Measurements from ENCODE around the gene RNF208.
A peak's percentile ranks its signal among the peaks of the same experiment; 100 is the strongest.
"Not testable (repeated sequence)": the region's sequence is repeated elsewhere in the genome, so short reads cannot be mapped to it uniquely, and the experiment has no call there.

RNF208 gene, protein sequence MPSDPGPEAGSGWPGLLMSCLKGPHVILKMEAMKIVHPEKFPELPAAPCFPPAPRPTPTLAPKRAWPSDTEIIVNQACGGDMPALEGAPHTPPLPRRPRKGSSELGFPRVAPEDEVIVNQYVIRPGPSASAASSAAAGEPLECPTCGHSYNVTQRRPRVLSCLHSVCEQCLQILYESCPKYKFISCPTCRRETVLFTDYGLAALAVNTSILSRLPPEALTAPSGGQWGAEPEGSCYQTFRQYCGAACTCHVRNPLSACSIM

GRCh38 chr9:137222190-137223077, at the start of gene RNF208:
Gene RNF208 (minus strand): TSS chr9:137222240. CDS start chr9:137221212, 1,028 bp downstream.
- no peak for DNase-seq

DNA sequence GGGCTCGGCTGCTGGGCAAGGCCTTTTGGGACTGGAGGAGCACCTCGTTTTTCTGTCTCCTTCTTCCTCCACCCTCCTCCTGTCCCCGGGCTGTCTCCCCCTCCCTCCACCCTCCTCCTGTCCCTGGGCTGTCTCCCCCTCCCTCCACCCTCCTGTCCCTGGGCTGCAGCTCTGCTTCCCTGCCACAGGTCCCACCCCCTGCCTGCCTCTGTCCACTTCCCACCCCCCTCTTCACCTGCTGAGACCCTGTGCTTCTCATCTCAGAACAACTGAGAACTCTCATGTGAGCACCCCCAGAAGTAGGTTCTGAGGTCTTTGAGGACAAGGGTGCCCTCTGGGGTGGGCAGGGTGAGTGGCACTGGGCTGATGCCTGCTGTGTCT, 49.6 kb upstream of the RNF208 start:
- no peak for DNase-seq

GRCh38 chr9:137270929-137271695, 49.1 kb upstream of the RNF208 start:
- DNase-seq = no peak

GRCh38 chr9:137269231-137269772, 47.3 kb upstream of the RNF208 start:
- no peak for DNase-seq

- DNase-seq = no peak
Measured at GRCh38 chr9:137268538-137269201, 46.6 kb upstream of the RNF208 start.

GRCh38 chr9:137267933-137268355, 45.9 kb upstream of the RNF208 start:
- DNase-seq = no peak

DNA sequence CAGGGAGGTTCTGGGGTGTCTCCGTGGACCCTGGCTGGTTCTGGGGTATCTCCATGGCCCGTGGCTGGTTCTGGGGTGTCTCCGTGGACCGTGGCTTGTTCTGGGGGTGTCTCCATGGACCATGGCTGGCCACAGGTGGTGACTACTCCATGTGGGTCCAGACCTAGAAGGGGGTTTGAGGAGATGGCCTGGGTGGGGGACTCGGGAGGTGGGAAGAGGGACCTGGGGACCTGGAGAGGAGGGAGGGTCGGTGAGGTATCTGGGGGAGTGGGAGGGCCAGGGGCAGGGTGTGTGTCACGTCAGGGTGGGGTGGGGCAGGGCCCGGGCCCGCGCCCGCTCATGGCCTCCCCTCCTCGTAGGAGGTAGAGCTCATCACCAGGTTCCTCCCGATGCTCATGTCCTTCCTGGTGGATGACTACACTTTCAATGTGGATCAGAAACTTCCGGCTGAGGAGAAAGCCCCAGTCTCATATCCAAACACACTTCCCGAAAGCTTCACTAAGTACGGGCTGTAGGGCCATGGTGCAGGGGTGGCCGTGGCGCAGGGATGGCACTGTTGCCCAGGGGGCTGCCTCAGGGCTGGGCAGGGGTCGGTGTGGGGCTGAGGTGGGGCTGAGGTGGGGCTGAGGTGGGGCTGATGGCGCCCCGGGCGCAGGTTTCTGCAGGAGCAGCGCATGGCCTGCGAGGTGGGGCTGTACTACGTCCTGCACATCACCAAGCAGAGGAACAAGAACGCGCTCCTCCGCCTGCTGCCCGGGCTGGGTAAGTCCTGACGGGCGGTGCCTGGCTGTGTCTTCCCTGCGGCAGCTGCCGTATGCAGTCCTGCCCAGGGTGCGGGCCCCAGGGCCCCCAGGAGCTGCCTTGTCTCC, 44.8 kb upstream of the RNF208 start:
- no peak for DNase-seq

GRCh38 chr9:137266162-137266527, 44.1 kb upstream of the RNF208 start:
- no peak for DNase-seq

DNA sequence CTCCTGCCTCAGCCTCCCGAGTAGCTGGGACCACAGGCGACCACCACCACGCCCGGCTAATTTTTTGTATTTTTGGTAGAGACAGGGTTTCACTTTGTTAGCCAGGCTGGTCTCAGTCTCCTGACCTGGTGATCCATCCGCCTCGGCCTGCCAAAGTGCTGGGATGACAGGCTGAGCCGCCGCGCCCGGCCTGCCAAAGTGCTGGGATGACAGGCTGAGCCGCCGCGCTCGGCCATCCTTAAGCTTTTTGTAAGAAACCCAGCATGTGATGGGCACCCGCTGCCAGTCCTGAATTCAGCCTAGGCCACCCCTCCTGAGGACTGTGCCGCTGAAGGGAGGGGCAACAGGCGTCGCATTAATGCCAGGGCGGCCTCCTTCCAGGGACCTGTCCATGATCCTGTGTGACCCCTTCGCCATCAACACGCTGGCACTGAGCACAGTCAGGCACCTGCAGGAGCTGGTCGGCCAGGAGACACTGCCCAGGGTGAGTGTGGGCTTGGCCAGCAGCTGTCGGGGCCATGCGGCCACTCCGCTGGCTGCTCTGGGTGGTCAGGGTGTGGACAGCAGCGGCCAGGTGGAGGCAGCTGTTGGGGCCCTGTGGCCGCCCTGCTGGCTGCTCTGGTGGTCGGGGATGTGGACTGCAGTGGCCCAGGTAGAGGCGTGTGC, 43.6 kb upstream of the RNF208 start:
- DNase-seq = no peak

DNA sequence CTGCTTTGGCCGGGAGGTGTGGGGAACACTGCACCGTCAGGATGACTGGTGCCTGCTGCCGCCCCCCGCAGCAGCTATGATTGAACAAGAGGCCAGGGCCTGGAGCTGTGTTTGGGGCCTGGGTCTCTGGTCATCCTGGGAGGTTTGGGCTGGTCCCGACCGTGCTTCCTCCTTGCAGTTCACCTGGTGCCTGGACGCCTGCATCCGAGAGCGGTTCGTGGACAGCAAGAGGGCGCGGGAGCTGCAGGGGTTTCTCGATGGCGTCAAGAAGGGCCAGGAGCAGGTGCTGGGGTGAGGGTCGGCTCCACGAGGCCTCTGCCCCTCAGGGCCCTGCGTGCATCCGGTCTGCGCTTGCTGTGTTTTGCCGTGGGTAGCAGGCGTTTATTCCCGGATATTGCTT, 42.0 kb upstream of the RNF208 start:
- DNase-seq = no peak

DNA sequence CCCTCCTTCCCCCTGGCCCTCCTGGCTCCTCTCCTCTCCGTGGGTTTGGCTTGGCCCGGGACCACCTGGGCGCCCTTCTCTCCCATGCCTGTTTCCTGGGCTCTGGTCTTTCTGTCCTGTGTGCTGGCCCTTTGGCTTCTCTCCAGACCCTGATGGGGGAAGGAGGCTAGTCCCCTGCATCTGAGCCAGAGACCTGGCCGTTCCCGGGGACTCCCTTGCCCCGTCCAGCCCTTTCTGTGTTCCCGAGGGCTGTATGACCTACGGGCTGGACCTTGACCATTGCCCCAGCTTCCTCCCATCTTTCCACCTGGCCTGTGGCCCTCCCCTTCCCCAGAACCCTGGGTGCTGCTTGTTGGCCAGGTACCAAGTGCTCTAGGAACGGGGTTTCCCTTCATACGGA, 41.5 kb upstream of the RNF208 start:
- no peak for DNase-seq

DNA sequence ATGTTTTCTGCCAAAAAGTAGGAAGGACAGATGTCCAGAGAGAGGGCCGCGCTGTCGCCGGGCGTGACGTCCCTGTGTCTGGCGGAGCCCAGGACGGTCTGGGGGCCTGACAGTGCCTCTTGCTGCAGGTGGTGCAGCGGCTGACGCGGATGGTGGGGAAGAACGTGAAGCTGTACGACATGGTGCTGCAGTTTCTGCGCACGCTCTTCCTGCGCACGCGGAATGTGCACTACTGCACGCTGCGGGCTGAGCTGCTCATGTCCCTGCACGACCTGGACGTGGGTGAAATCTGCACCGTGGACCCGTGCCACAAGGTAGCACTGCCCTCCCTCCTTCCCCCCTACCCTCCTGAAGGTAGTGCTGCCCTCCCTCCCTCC, 40.9 kb upstream of the RNF208 start:
- DNase-seq = no peak

DNA sequence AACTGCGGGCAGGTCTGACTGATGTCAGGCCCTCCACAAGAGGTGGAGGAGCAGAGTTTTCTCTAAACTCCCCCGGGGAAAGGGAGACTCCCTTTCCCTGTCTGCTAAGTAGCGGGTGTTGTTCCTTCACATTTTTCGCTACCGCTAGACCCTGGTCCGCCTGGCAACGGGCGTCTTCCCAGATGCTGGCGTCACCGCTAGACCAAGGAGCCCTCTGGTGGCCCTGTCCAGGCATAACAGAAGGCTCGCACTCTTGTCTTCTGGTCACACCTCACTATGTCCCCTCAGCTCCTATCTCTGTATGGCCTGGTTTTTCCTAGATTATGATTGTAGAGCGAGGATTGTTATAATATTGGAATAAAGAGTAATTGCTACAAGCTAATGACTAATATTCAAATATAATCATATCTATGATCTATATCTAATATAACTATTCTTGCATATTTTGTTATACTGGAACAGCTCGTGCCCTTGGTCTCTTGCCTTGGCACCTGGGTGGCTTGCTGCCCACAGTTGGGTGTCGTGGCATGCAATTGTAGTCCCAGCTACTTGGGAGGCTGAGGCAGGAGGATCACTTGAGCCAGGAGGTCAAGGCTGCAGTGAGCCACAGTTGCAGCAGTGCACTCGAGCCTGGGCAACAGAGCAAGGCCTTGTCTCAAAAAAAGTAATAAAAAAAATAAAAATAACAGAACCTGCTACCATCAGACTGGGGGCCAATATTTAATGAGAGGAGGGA, 40.3 kb upstream of the RNF208 start:
- not testable (repeated sequence) for DNase-seq

DNA sequence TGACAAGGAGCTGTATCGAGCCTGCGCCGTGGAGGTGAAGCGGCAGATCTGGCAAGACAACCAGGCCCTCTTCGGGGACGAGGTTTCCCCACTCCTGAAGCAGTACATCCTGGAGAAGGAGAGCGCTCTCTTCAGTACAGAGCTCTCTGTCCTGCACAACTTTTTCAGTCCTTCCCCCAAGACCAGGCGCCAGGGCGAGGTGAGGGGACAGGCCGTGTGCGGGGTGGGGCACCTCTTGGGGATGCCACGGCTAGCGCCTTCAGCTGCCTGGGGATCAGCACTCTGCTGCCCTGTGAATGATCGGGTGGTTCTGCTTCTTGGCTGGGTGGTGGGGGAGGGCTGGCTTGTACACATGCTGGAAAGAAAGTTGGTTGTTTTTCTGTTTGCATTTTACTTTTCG, 34.8 kb upstream of the RNF208 start:
- DNase-seq = no peak

GRCh38 chr9:137256362-137256761, 34.3 kb upstream of the RNF208 start:
- DNase-seq = no peak

DNA sequence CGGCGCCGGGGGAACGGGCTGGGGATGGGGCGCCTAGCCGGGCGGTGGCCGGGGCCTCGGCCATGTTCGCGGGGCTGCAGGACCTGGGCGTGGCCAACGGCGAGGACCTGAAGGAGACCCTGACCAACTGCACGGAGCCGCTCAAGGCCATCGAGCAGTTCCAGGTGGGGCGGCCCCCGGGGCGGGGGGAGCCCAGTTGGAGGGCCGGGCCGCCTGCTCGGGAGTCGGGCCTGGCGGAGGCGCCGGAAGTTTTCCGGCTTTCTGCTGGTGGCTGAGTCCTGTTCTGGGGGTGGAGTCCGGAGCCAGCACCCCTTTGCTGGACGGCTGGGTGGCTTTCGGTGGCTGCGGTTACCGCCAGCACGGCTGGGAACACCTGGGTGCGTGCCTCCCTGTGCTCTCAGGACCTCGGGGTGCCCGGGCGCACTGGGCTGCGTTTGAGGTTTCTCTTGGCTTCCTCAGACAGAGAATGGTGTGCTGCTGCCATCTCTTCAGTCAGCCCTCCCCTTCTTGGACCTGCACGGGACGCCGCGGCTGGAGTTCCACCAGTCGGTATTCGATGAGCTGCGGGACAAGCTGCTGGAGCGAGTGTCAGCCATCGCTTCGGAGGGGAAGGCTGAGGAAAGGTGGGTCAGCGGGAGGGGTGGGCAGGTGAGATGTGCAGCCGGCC, 33.5 kb upstream of the RNF208 start:
- DNase-seq = no peak

DNA sequence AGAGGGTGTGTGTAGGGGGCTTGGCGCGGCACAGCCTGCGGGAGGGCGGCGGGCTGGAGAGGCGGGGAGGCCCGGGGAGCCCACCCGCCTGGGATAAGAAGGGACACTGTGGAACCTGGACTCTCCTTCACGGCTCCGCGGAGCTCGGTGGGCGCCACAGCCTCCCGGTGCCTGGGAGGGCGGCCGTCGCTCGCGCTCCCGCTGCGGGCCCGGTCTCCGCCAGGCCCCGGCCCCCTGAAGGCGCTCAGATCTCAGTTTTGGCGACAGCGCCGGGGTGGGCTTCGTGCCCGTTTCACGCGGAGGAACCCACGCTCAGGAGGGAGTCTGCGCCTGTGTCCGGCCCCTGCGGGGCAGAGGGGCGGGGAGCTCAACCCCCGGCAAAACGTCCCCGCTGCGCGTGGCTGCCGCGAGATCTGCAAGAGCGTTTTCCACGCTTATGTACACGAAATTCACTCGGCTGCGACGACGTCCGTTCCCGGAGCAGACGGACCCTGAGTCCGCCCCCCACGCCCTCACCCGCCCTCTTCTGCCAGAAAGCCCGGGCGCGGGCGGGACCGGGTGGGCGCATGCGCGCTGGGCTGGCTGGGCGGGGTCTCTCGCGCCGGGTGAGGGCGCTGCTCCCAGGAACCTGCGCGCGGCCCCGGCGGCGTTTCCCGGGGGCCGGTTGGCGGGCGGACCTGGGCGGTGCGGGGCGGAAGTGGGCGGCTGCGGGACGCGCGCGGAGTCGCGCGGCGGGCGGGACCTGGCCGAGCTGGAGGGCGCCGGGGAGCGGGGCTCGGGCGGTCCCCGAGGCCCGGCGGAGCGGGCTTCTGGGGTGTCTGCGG, 32.8 kb upstream of the RNF208 start, which contains the start of gene NELFB:
TSS of gene NELFB (plus strand) at position 704 of the 824 bp plus-strand sequence.
- DNase-seq = peak; percentile 46

GRCh38 chr9:137253717-137254623, 31.9 kb upstream of the RNF208 start:
- no peak for DNase-seq
